ENCODE results near the gene LCN2.

The LCN2 gene

DNA sequence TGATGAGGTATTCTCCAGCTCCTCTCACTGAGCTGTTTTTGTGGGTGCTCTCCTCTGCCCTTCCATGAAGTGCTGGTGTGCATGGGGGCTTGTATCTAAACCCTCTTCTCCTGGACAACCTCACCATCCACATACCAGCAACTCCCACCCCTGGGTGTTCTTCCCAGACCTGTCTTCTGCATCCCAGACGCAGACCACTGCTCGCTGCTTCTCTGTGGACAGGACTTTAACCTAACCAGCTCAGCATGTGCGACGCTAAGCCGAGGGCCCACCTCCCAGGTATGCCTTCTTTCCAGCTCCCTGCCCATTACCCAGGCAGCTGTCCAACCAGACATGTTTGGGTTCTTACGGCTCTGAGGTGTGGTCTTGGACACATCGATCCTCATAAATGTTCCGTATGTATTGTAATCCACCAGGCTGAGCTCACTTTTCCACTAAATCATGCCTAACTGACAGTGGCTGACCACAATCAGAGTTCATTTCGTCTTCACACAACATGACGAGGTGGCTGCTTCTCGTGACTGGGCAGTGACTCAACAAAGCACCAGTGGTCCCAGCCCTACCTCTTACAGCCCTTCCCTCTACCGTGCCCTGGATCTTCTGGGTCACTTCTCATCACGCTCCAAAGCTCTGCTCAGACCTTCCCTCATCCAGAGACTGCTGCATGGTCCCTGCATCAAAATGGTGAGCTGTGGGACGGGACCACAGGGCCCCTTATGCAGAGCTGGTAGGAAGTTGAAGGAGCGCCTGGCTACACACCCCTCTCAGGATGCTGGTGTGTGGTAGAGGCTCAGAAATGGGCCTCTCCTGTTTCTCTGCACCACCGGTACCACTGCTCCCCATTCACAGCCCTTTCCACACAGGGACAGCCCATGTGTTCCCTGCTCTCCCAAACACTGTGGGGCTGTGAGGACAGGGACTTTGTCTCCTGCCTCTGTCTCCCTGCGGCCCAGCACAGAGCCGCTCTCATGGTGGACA is 12.1 kb upstream of the LCN2 start:
- H3K27ac ChIP-seq = no peak overlapping the region
- TF ChIP-seq, protein P1, sequence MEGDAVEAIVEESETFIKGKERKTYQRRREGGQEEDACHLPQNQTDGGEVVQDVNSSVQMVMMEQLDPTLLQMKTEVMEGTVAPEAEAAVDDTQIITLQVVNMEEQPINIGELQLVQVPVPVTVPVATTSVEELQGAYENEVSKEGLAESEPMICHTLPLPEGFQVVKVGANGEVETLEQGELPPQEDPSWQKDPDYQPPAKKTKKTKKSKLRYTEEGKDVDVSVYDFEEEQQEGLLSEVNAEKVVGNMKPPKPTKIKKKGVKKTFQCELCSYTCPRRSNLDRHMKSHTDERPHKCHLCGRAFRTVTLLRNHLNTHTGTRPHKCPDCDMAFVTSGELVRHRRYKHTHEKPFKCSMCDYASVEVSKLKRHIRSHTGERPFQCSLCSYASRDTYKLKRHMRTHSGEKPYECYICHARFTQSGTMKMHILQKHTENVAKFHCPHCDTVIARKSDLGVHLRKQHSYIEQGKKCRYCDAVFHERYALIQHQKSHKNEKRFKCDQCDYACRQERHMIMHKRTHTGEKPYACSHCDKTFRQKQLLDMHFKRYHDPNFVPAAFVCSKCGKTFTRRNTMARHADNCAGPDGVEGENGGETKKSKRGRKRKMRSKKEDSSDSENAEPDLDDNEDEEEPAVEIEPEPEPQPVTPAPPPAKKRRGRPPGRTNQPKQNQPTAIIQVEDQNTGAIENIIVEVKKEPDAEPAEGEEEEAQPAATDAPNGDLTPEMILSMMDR (conservative IDR thresholded peaks at IDR 0.05) = no peak

DNA sequence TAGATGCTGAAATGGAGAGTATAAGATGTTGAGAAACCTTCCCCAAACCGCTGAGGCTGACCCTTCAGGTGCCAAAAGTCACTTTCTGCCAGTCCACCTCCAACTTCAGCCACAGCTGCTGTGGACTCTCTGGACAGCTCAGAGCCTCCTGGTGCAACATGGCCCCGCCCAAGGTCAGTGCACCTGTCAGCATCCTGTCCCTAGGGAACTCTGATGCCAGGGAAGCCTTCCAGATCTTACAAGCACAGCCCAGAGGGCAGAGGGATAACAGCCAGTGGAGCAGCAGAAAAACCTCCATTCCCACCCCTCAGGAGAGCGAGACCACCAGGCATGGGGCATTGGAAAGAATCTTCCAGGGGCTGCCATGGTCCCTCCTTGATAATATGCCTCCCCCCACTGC is 11.3 kb upstream of the LCN2 start:
- no peak overlapping the region for H3K27ac ChIP-seq
- TF ChIP-seq, protein P1 (conservative IDR thresholded peaks at IDR 0.05) = no peak

DNA sequence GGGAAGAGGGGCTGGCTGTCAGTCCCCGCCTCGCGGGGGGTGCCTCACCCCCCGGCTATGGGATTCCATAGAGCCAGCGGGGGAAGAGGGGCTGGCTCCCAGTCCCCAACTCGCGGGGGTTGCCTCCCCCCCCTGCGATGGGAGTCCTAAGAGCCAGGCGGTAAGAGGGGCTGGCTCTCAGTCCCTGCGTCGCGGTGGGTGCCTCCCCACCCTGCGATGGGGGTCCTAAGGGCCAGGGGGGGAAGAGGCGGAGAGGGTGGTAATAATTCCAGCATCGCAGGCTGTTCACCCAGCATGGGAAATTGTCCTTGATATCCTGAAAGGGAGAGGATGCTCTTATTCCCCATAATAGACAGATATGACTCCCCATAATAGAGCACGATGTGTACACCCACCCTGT is 9.6 kb upstream of the LCN2 start:
- H3K27ac ChIP-seq = no peak overlapping the region
- TF ChIP-seq, protein P1 (conservative IDR thresholded peaks at IDR 0.05) = no peak

- no peak overlapping the region for H3K27ac ChIP-seq
- TF ChIP-seq, protein P1 (conservative IDR thresholded peaks at IDR 0.05) = no peak
These were observed 7.6 kb upstream of the LCN2 start for GRCh38 chr9:128141604-128142003.

GRCh38 chr9:128142061-128142460 is 7.2 kb upstream of the LCN2 start:
- H3K27ac ChIP-seq = no peak overlapping the region
- TF ChIP-seq, protein P1 (conservative IDR thresholded peaks at IDR 0.05) = no peak

DNA sequence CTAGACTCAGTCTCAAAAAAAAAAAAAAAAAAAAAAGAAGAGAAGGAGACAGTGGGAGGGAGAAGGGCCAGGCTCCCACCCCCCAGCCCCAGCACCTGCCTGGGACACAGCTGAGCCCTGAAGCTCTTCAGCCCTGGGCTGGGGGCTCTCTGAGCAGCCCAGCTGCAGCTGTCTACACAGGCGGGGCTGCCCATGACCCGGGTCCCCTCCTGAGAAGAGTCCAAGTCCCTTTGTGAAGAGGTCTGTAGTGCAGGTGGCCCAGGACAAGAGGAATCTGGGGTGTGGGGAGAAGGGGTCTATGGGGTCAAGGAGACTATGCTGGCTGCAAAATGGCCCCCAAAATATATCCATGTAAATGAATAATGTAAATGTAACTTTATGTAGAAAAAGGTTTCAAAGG is 6.7 kb upstream of the LCN2 start:
- TF ChIP-seq, protein P1 (conservative IDR thresholded peaks at IDR 0.05) = no peak

GRCh38 chr9:128143525-128144238 is 5.6 kb upstream of the LCN2 start:
- H3K27ac ChIP-seq = no peak overlapping the region
- TF ChIP-seq, protein P1 (conservative IDR thresholded peaks at IDR 0.05) = no peak

More for the DNA sequence above, 6.7 kb upstream of the LCN2 start:
- H3K27ac ChIP-seq = no peak overlapping the region
